Measurements from ENCODE around the gene UGGT1. TPM values are rescaled to one million over a fixed set of nuclear protein-coding genes. Genes with fewer than 3 reads are reported as not detected.

The UGGT1 gene
- total and polyA plus RNA-seq, 2 experiments from 2014 or later: 11.5 to 65.0 TPM

- peaks cover 29% of the 10 kb centered on the region for H3K36me3 Mint-ChIP-seq (ENCODE audit: low read depth)
Observed at GRCh38 chr2:128156812-128157211, 65.8 kb downstream of the UGGT1 start.

More at GRCh38 chr2:128156812-128157211, 65.8 kb downstream of the UGGT1 start:
- H3K27ac Mint-ChIP-seq: no peak overlapping the region
- Histone ChIP-seq H3K36me3 (ENCODE audit: insufficient read depth) (peaks cover 31% of the 10 kb centered on the region), H3K4me1 (ENCODE audit: insufficient read depth) (no peaks in the 10 kb centered on the region), H3K27ac (ENCODE audit: low read depth) (no peak overlapping the region), H4K20me1 (replicated peaks; ENCODE audit: insufficient read depth) (peaks cover 25% of the 10 kb centered on the region; the same call in 1 of the 2 replicates), H3K4me3 (no peak overlapping the region), H3K79me2 (replicated peaks; ENCODE audit: insufficient read depth) (no peaks in the 10 kb centered on the region), H3F3A (replicated peaks; ENCODE audit: low read depth) (no peaks in the 10 kb centered on the region), H2AFZ (no peak overlapping the region), H3K4me2 (no peak overlapping the region), H3K27me3 (ENCODE audit: insufficient read depth) (no peaks in the 10 kb centered on the region), H3K9me2 (ENCODE audit: insufficient read depth) (no peaks in the 10 kb centered on the region)
- no peaks in the 10 kb centered on the region for H3K9me3 Mint-ChIP-seq
- H3K27me3 Mint-ChIP-seq (ENCODE audit: insufficient read depth, low read depth, poor library complexity): no peaks in the 10 kb centered on the region
- H3K4me1 Mint-ChIP-seq: no peaks in the 10 kb centered on the region
- ATAC-seq: no peak
- no peak overlapping the region for H3K4me3 Mint-ChIP-seq
- no peak for TF ChIP-seq ZNF462 (CRISPR knock-in tag; IDR thresholded peaks at IDR 0.05)
- no peak for TF ChIP-seq ETS1 (IDR thresholded peaks at IDR 0.05)
- no peak for TF ChIP-seq EZH2 (IDR thresholded peaks at IDR 0.05; ENCODE audit: low read depth, unreplicated experiment)
- TF ChIP-seq STAT1 (IDR thresholded peaks at IDR 0.05; ENCODE audit: unreplicated experiment): no peak
- TF ChIP-seq ZNF331 (CRISPR knock-in tag; IDR thresholded peaks at IDR 0.05; ENCODE audit: low read depth): no peak
- TF ChIP-seq ZNF114 (CRISPR knock-in tag; IDR thresholded peaks at IDR 0.05): no peak
- no peak for TF ChIP-seq REST (IDR thresholded peaks at IDR 0.05; ENCODE audit: unreplicated experiment)
- no peak for TF ChIP-seq POLR2AphosphoS5 (IDR thresholded peaks at IDR 0.05; ENCODE audit: low read depth)
- TF ChIP-seq EZH2phosphoT487 (IDR thresholded peaks at IDR 0.05; ENCODE audit: unreplicated experiment): no peak
- no peak for TF ChIP-seq CTCF (conservative IDR thresholded peaks at IDR 0.05; ENCODE audit: low read depth in 2 of 2)
- TF ChIP-seq JUNB (IDR thresholded peaks at IDR 0.05; ENCODE audit: unreplicated experiment): no peak
- TF ChIP-seq CREB1 (CRISPR knock-in tag; IDR thresholded peaks at IDR 0.05; ENCODE audit: low read depth): no peak
- no peak for TF ChIP-seq NANOG (IDR thresholded peaks at IDR 0.05; ENCODE audit: borderline replicate concordance)
- DNase-seq (ENCODE audit: low spot score): no peak
